Right atrium auricular region (tissue), 2 donors: ENCODE measurements around the gene GALNT13. TPM values are rescaled to one million over a fixed set of nuclear protein-coding genes. Genes with fewer than 3 reads are reported as not detected.

Source experiments
- DNase-seq: peaks from one replicate; pipeline ENCODE4 v3.0.0-alpha.2; 2019; ENCODE audit warnings: low spot score
- H3K27ac ChIP-seq, 2 donors: fragments of 200-600 bp; sonication (generic); 1 replicate in 1 of 2; 2 replicates in 1 of 2; pipeline ENCODE4 v1.5.1; 2016 to 2019
- H3K27me3 ChIP-seq, 2 donors: fragments of 200-600 bp; sonication (generic); one replicate each; pipeline versions ENCODE4 v1.5.1 to v1.6.0; 2017 to 2019
- H3K36me3 ChIP-seq: fragments of 200-600 bp; sonication (generic); one replicate; pipeline ENCODE4 v1.5.1; 2016
- H3K4me1 ChIP-seq, 2 donors: fragments of 200-600 bp; sonication (generic); one replicate each; pipeline versions ENCODE4 v1.5.1 to v1.6.0; 2017 to 2019
- H3K4me3 ChIP-seq, 2 donors: fragments of 200-600 bp; sonication (generic); 1 replicate in 1 of 2; 2 replicates in 1 of 2; pipeline ENCODE4 v1.5.1; 2017 to 2019; ENCODE audit warnings: mild to moderate bottlenecking in 1 of 2, moderate library complexity in 1 of 2
- H3K9me3 ChIP-seq, 2 donors: fragments of 200-600 bp; sonication (generic); one replicate each; pipeline ENCODE4 v1.5.1; 2019
- CTCF ChIP-seq, 2 donors: fragments of 200-600 bp; sonication (generic); IDR thresholded peaks; one replicate each; pipeline ENCODE4 v1.5.1; 2019; ENCODE audit warnings: antibody characterized with exemption in 2 of 2
- total RNA-seq, 2 donors: library from RNA; depleted of rRNA; stranded (reverse); fragments of >200 nt; gene quantifications; one replicate each; pipeline ENCODE4 v1.1.0, GENCODE V29; 2016

The GALNT13 gene
- total RNA-seq, 2 donors from 2014 or later, result 0.55 to 2.2 TPM

- no peak overlapping the region for H3K4me3 ChIP-seq
- H3K4me1 ChIP-seq, result no peaks in the 10 kb centered on the region
- no peaks in the 10 kb centered on the region for H3K36me3 ChIP-seq
- no peak for DNase-seq
- H3K27me3 ChIP-seq, result no peaks in the 10 kb centered on the region
- H3K9me3 ChIP-seq, result no peaks in the 10 kb centered on the region
- peak; percentile 18 to 67 for TF ChIP-seq CTCF (IDR thresholded peaks at IDR 0.05)
- H3K27ac ChIP-seq, result no peak overlapping the region
Observed at GRCh38 chr2:154452906-154453493, 581.3 kb downstream of the GALNT13 start.

- no peaks in the 10 kb centered on the region for H3K36me3 ChIP-seq
- H3K27ac ChIP-seq, result no peak overlapping the region
- no peak for DNase-seq
- H3K4me3 ChIP-seq, result peak overlapping the region; percentile 6 to 42
- no peaks in the 10 kb centered on the region for H3K9me3 ChIP-seq
- H3K4me1 ChIP-seq, result no peaks in the 10 kb centered on the region
- TF ChIP-seq CTCF (IDR thresholded peaks at IDR 0.05), result no peak
- H3K27me3 ChIP-seq, result no peaks in the 10 kb centered on the region
Observed at GRCh38 chr2:154455166-154455565, 583.4 kb downstream of the GALNT13 start.

GRCh38 chr2:154455866-154456265, 584.1 kb downstream of the GALNT13 start:
- H3K4me1 ChIP-seq, result no peaks in the 10 kb centered on the region
- H3K27me3 ChIP-seq, result no peaks in the 10 kb centered on the region
- H3K27ac ChIP-seq, result no peak overlapping the region
- no peak for DNase-seq
- H3K36me3 ChIP-seq, result no peaks in the 10 kb centered on the region
- H3K9me3 ChIP-seq, result no peaks in the 10 kb centered on the region
- peak overlapping the region; percentile 6 to 42 for H3K4me3 ChIP-seq
- TF ChIP-seq CTCF (IDR thresholded peaks at IDR 0.05), result no peak

GRCh38 chr2:154457286-154457685, 585.6 kb downstream of the GALNT13 start:
- H3K27me3 ChIP-seq, result no peaks in the 10 kb centered on the region
- no peak for TF ChIP-seq CTCF (IDR thresholded peaks at IDR 0.05)
- DNase-seq, result no peak
- no peaks in the 10 kb centered on the region for H3K9me3 ChIP-seq
- no peak overlapping the region for H3K4me3 ChIP-seq
- no peak overlapping the region for H3K27ac ChIP-seq
- no peaks in the 10 kb centered on the region for H3K4me1 ChIP-seq
- no peaks in the 10 kb centered on the region for H3K36me3 ChIP-seq

GRCh38 chr2:154459286-154459685, 587.6 kb downstream of the GALNT13 start:
- no peak overlapping the region for H3K27ac ChIP-seq
- no peak overlapping the region for H3K4me3 ChIP-seq
- H3K27me3 ChIP-seq, result no peaks in the 10 kb centered on the region
- H3K4me1 ChIP-seq, result no peaks in the 10 kb centered on the region
- DNase-seq, result no peak
- no peaks in the 10 kb centered on the region for H3K9me3 ChIP-seq
- no peak for TF ChIP-seq CTCF (IDR thresholded peaks at IDR 0.05)
- no peaks in the 10 kb centered on the region for H3K36me3 ChIP-seq

- no peaks in the 10 kb centered on the region for H3K36me3 ChIP-seq
- H3K9me3 ChIP-seq, result no peaks in the 10 kb centered on the region
- H3K4me3 ChIP-seq, result no peak overlapping the region
- TF ChIP-seq CTCF (IDR thresholded peaks at IDR 0.05), result no peak
- no peak overlapping the region for H3K27ac ChIP-seq
- DNase-seq, result no peak
- no peaks in the 10 kb centered on the region for H3K27me3 ChIP-seq
- no peaks in the 10 kb centered on the region for H3K4me1 ChIP-seq
Observed at GRCh38 chr2:154462634-154463033, 590.9 kb downstream of the GALNT13 start.
